ENCODE results near the gene ANKLE2.

ANKLE2 gene

DNA sequence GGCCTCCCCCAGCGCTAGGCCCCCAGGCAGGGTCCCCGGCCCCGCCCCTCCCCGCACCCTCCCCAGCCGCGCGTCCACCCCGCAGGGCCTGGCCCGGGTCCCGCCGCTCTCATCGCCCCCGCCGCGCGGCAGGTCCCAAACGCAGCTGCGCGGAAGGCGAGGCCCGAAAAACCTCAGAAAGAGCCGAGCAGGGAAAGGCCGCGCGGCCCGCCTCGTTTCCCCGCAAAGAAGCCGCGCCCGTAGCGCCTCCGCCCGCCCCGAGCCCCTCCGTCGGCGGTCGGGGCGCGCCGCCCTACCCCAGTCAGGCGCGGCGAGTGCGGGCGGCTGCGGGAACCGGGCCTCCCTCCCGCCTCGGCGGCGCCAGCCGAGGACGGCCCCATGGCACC is 74.8 kb downstream of the ANKLE2 start (continued):
- TF ChIP-seq INSM2 (tag by site-specific recombination; IDR thresholded peaks at IDR 0.05) = no peak
- TF ChIP-seq MEIS1 (CRISPR knock-in tag; IDR thresholded peaks at IDR 0.05; ENCODE audit: borderline replicate concordance) = no peak
- TF ChIP-seq ZNF626 (tag by site-specific recombination; IDR thresholded peaks at IDR 0.05) = no peak
- TF ChIP-seq ZNF292 (tag by site-specific recombination; IDR thresholded peaks at IDR 0.05; ENCODE audit: borderline replicate concordance, low read depth) = no peak
- TF ChIP-seq ZNF529 (tag by site-specific recombination; IDR thresholded peaks at IDR 0.05; ENCODE audit: insufficient replicate concordance) = no peak
- no peak for TF ChIP-seq ZNF423 (tag by site-specific recombination; IDR thresholded peaks at IDR 0.05)

DNA sequence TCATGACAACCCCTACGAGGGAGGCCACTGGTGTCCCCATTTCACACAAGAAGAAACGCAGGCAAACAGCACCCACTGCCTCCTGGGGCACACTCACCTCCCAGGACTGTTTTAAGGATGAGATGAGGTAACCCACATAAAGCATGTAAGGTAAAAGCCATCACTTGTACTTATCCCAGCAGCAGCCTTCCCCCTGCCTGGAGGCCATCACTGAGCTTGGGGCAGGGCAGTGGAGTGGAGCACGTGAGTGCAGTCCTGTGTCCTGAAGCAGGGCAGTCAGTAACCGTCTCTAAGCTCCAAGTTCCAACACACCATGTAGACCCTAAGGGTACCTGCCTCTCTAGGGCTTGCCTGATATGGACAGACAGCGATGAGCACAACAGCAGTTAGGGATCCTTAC is 76.2 kb downstream of the ANKLE2 start:
- peaks cover 17 to 28% of the 10 kb centered on the region in 2 experiments; a peak in 2 of 3 replicates for H3K36me3 ChIP-seq (ENCODE audit: control insufficient read depth in 2 of 2, insufficient read depth in 1 of 2, low read length in 2 of 2)
- ChIA-PET POLR2A (no interaction called here), CTCF (interaction anchor here (0.9 kb wide), 1 partner anchor 13 kb away, joined by 6 read pairs; no protein-coding TSS in a partner anchor)
- TF ChIP-seq ZNF600 (tag by site-specific recombination; IDR thresholded peaks at IDR 0.05) = peak; percentile 84
- TF ChIP-seq HOXC10 (CRISPR knock-in tag; IDR thresholded peaks at IDR 0.05) = no peak
- peak; percentile 37; the same call in 1 of the 2 replicates for TF ChIP-seq ZBTB48 (tag by site-specific recombination; IDR thresholded peaks at IDR 0.05)
- H3K4me3 ChIP-seq (ENCODE audit: low read depth, low read length) = no peak overlapping the region
- H3K27ac ChIP-seq (ENCODE audit: extremely low read depth, low read depth, low read length) = no peak overlapping the region
- H3K9me3 ChIP-seq (ENCODE audit: control insufficient read depth, insufficient read depth, low read depth, low read length) = no peaks in the 10 kb centered on the region
- H3K4me1 ChIP-seq (ENCODE audit: control insufficient read depth, insufficient read depth, low read length) = 0 out of 2 replicates have a peak, but pooled peaks cover 3% of the 10 kb centered on the region

DNA sequence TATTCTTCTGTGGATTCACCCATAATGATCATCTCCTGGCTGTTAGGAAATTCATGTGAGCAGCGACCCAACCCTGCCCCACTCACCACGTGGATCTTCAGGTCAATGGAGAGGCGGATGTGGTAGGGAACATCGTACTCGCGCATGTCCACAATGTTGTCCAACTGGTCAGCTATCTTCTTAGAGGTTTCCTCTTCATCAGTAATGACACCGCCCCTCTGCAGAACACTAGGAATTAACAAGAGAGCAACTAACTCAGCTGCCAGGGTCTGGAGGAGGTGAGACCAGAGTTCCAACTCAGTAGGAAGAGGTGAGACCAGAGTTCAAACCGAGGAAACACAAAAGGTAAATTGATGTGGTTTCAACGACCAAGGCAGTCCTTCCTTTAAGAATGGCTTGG is 84.1 kb downstream of the ANKLE2 start:
- no peaks in the 10 kb centered on the region for H3K9me3 ChIP-seq (ENCODE audit: control insufficient read depth, insufficient read depth, low read depth, low read length)
- no peaks in the 10 kb centered on the region for H3K4me1 ChIP-seq (ENCODE audit: control insufficient read depth, insufficient read depth, low read length)
- TF ChIP-seq, protein P1, sequence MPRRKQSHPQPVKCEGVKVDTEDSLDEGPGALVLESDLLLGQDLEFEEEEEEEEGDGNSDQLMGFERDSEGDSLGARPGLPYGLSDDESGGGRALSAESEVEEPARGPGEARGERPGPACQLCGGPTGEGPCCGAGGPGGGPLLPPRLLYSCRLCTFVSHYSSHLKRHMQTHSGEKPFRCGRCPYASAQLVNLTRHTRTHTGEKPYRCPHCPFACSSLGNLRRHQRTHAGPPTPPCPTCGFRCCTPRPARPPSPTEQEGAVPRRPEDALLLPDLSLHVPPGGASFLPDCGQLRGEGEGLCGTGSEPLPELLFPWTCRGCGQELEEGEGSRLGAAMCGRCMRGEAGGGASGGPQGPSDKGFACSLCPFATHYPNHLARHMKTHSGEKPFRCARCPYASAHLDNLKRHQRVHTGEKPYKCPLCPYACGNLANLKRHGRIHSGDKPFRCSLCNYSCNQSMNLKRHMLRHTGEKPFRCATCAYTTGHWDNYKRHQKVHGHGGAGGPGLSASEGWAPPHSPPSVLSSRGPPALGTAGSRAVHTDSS (tag by site-specific recombination; IDR thresholded peaks at IDR 0.05) = no peak
- TF ChIP-seq ZNF510 (tag by site-specific recombination; IDR thresholded peaks at IDR 0.05; ENCODE audit: insufficient replicate concordance) = peak; percentile 93
- no peak for TF ChIP-seq HOXD13 (CRISPR knock-in tag; IDR thresholded peaks at IDR 0.05; ENCODE audit: borderline replicate concordance)
- TF ChIP-seq ZNF114 (tag by site-specific recombination; IDR thresholded peaks at IDR 0.05) = no peak
- no peak for TF ChIP-seq ZBTB44 (tag by site-specific recombination; IDR thresholded peaks at IDR 0.05)
- ChIA-PET CTCF (interaction anchor here (0.6 kb wide), 1 partner anchor 244 kb away, joined by 3 read pairs; no protein-coding TSS in a partner anchor), POLR2A (no interaction called here)
- no peak overlapping the region for H3K27ac ChIP-seq (ENCODE audit: extremely low read depth, low read depth, low read length)
- H3K4me3 ChIP-seq (ENCODE audit: low read depth, low read length) = no peak overlapping the region
- H3K36me3 ChIP-seq (ENCODE audit: control insufficient read depth in 2 of 2, insufficient read depth in 1 of 2, low read length in 2 of 2) = peaks cover 50 to 86% of the 10 kb centered on the region in 2 experiments

DNA sequence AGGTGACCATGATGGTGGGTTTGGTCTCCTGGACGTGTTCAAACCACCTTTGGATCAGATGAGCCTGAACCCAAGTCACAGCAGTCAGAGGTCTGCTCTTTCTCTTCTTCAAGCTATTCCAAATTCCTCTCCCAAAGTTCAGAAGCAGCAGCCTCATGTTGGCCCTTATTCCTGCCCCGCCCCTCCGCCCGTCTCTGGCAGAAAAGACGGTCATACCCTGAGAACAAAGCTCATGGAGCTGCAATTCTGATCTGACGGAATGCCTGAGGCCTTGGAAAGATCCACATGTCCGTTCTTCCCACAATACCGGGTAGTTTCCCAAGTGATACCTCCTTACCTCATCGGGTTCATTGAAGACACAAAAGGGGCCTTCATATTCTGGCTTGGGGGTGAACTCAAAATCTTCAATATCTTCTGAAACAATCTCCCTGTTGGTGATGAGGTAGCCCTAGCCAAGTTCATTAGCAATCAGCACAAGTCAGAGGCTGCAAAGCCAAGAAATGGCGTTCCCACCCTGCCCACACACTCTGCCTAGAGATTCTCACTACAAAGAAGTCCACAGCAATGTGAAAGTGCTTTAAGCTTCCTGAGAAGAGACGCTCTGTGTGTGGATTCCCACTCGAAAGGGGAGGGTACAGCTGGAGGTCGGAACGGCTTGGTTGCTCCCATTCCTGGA is 85.7 kb downstream of the ANKLE2 start:
- CTCF ChIA-PET = interaction anchor here (0.6 to 1.2 kb wide), 2 partner anchors 37 to 54 kb away, joined by 6 to 7 read pairs; no protein-coding TSS in a partner anchor
- POLR2A ChIA-PET = no interaction called here
- TF ChIP-seq ZNF174 (tag by site-specific recombination; IDR thresholded peaks at IDR 0.05) (no peak), ZNF549 (tag by site-specific recombination; IDR thresholded peaks at IDR 0.05) (no peak), ZNF248 (tag by site-specific recombination; IDR thresholded peaks at IDR 0.05) (no peak), KLF1 (tag by site-specific recombination; IDR thresholded peaks at IDR 0.05) (peak; percentile 87)
- H3K4me1 ChIP-seq (ENCODE audit: control insufficient read depth, insufficient read depth, low read length) = no peaks in the 10 kb centered on the region
- H3K9me3 ChIP-seq (ENCODE audit: control insufficient read depth, insufficient read depth, low read depth, low read length) = no peaks in the 10 kb centered on the region
- H3K4me3 ChIP-seq (ENCODE audit: low read depth, low read length) = no peak overlapping the region
- peaks cover 56 to 99% of the 10 kb centered on the region in 2 experiments for H3K36me3 ChIP-seq (ENCODE audit: control insufficient read depth in 2 of 2, insufficient read depth in 1 of 2, low read length in 2 of 2)
- no peak overlapping the region for H3K27ac ChIP-seq (ENCODE audit: extremely low read depth, low read depth, low read length)
